Measurements from ENCODE around the gene RAD18.

The RAD18 gene

GRCh38 chr3:8969241-8969640 is 6.0 kb upstream of the RAD18 start:
- in situ Hi-C loops (cut with HindIII; ENCODE audit: low sequenced_read_pairs), result no loop called here
- no peak for TF ChIP-seq CTCF (IDR thresholded peaks at IDR 0.05; ENCODE audit: low read depth, low read length, missing control alignments)
- H3K4me3 ChIP-seq (ENCODE audit: low read depth, low read length), result no peak overlapping the region
- DNase-seq (ENCODE audit: low read depth), result no peak

- no peak overlapping the region for H3K4me3 ChIP-seq (ENCODE audit: low read depth, low read length)
- no peak for DNase-seq (ENCODE audit: low read depth)
- in situ Hi-C loops (cut with HindIII; ENCODE audit: low sequenced_read_pairs), result no loop called here
- TF ChIP-seq CTCF (IDR thresholded peaks at IDR 0.05; ENCODE audit: low read depth, low read length, missing control alignments), result no peak
Measured at GRCh38 chr3:8968375-8968882, 5.2 kb upstream of the RAD18 start.

- in situ Hi-C loops (cut with HindIII; ENCODE audit: low sequenced_read_pairs), result no loop called here
- no peak overlapping the region for H3K4me3 ChIP-seq (ENCODE audit: low read depth, low read length)
- no peak for TF ChIP-seq CTCF (IDR thresholded peaks at IDR 0.05; ENCODE audit: low read depth, low read length, missing control alignments)
- DNase-seq (ENCODE audit: low read depth), result no peak
Measured at GRCh38 chr3:8967553-8967952, 4.3 kb upstream of the RAD18 start.

GRCh38 chr3:8966820-8967348 is 3.6 kb upstream of the RAD18 start:
- no peak for DNase-seq (ENCODE audit: low read depth)
- in situ Hi-C loops (cut with HindIII; ENCODE audit: low sequenced_read_pairs), result no loop called here
- TF ChIP-seq CTCF (IDR thresholded peaks at IDR 0.05; ENCODE audit: low read depth, low read length, missing control alignments), result no peak
- H3K4me3 ChIP-seq (ENCODE audit: low read depth, low read length), result no peak overlapping the region

- no peak for TF ChIP-seq CTCF (IDR thresholded peaks at IDR 0.05; ENCODE audit: low read depth, low read length, missing control alignments)
- no peak for DNase-seq (ENCODE audit: low read depth)
- in situ Hi-C loops (cut with HindIII; ENCODE audit: low sequenced_read_pairs), result no loop called here
- H3K4me3 ChIP-seq (ENCODE audit: low read depth, low read length), result no peak overlapping the region
Measured at GRCh38 chr3:8966150-8966819, 3.0 kb upstream of the RAD18 start.

- H3K4me3 ChIP-seq (ENCODE audit: low read depth, low read length), result no peak overlapping the region
- in situ Hi-C loops (cut with HindIII; ENCODE audit: low sequenced_read_pairs), result no loop called here
- TF ChIP-seq CTCF (IDR thresholded peaks at IDR 0.05; ENCODE audit: low read depth, low read length, missing control alignments), result no peak
- peak; percentile 68 for DNase-seq (ENCODE audit: low read depth)
Measured at GRCh38 chr3:8964436-8965370, 1.4 kb upstream of the RAD18 start.
